CD4-positive, alpha-beta T cell treated with Interleukin-2 at 100 ng/mL for 4 hours (primary cell): ENCODE results near the gene WDR20.
"Not testable (repeated sequence)": the region's sequence is repeated elsewhere in the genome, so short reads cannot be mapped to it uniquely, and the experiment has no call there.

ENCODE experiments used
- DNase-seq: peaks from one replicate; pipeline ENCODE4 v3.0.0-alpha.2; 2020; ENCODE audit warnings: low spot score

Gene WDR20

DNA sequence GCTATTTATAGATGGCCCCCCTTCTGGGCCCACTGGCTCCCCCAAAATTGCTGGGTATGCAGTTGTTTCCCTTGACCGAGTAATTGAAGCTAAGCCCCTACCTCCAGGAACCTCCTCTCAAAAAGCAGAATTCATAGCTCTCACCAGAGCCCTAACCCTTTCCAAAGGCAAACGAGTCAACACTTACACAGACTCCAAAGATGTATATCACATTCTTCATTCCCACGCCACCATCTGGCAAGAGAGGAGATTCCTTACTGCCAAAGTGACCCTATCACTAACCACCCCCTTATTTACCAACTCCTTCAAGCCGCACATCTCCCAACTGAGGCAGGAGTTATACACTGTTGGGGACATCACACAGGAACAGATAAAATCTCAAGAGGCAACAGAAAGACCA lies 98.4 kb downstream of the WDR20 start:
- DNase-seq = no peak

DNA sequence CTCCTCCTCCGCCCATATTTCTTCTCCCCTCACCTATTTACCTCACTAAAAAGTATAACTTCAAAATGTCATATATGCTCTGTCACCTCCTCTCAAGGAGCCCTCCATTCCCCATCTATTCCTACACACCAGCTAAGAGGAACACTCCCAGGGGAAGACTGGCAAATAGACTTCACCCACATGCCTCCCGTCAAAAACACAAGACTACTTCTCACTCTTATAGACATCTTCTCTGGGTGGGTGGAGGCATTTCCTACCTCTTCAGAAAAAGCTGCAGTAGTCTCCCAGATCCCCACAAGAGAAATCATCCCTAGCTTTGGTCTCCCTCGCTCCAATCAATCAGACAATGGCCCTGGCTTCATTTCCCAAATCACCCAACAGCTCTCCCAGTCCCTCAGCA lies 99.1 kb downstream of the WDR20 start:
- no peak for DNase-seq

DNA sequence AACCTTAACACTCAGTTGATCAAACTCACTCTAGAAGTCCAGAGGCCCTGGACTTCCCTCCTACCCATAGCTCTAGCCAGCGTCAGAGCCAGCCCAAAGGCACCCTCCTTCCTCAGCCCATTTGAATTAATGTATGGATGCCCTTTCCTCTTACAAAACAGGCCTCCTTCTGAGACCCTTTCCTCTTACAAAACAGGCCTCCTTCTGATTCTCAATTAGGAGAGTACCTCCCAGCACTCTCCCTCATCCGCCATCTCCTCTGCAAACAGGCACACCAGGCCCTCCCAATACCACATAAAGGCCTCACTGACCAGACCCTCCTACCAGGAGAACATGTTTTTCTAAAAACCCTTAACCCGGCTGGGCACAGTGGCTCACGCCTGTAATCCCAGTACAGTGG lies 99.5 kb downstream of the WDR20 start:
- no peak for DNase-seq

DNA sequence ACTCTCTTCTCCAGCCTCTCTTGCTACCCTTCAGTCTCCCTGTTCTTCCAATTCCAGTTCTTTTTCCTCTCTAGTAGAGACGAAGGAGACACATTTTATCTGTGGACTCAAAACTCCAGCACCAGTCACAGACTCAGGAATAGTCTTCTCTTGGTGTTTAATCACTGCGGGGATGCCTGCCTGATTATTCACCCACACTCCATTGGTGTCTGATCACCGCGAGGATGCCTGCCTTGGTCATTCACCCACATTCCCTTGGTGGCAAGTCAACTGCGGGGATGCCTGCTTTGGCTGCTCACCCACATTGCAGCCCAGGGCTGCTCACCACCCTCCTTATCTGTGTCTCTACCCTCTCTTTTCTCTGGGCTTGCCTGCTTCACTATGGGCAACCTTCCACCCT lies 100.8 kb downstream of the WDR20 start:
- not testable (repeated sequence) for DNase-seq

DNA sequence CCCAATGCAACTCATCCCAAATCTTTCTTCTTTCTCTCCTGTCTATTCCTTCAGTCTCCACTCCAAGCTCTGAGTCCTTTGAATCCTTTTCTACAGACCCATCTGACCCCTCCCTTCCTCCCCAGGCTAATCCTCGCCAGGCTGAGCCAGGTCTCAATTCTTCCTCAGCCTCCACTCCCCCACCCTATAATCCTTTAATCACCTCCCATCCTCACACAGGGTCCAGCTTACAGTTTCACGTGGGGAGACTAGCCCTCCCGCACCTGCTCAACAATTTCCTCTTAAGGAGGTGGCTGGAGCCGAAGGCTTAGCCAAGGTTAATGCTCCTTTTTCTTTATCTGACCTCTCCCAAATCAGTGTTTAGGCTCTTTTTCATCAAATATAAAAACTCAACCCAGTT lies 101.5 kb downstream of the WDR20 start:
- no peak for DNase-seq

DNA sequence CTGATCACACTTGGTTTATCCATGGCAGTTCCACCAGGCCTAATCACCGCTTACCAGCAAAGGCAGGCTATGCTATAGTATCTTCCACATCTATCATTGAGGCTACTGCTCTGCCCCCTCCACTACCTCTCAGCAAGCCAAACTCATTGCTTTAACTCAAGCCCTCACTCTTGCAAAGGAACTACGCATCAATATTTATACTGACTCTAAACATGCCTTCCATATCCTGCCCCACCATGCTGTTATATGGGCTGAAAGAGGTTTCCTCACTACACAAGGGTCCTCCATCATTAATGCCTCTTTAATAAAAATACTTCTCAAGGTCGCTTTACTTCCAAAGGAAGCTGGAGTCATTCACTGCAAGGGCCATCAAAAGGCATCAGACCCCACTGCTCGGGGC lies 104.1 kb downstream of the WDR20 start:
- not testable (repeated sequence) for DNase-seq

DNA sequence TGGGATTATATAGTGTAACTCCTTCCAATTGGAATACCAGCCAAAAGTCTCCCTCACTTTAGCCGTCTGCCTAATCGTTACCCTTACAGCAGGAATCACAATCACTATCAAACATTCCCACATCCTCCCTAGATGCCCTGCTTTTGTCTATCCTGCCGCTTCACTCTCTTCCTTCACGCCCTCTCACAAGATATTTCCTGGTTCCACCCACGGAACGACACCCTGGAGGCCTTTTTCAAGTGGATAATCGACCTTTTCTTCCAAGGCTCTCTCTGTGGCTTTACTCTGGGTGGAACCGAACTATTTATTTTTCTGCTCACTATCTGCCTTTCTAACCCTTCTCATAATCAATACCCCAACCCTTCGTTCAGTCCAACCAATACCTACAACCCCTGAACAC lies 106.4 kb downstream of the WDR20 start:
- no peak for DNase-seq

DNA sequence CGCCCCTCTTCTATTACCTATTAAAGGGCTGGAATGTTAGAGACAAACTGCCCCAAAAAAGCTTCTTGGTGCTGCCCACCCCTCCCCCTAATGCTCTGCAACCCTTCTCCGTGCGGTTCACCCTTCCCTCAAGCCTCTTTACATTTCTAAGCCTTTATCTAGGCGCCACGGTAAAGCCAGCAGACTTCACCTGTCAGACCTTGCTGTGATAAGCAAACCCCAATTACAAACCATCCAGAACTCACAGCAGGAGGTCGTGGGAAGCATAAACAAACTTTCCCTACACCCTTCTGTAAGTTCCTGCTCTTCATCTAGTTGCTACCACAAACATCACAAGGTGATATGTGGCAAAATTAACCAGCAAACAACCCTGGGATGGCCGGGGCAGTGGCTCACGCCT lies 108.4 kb downstream of the WDR20 start:
- no peak for DNase-seq

DNA sequence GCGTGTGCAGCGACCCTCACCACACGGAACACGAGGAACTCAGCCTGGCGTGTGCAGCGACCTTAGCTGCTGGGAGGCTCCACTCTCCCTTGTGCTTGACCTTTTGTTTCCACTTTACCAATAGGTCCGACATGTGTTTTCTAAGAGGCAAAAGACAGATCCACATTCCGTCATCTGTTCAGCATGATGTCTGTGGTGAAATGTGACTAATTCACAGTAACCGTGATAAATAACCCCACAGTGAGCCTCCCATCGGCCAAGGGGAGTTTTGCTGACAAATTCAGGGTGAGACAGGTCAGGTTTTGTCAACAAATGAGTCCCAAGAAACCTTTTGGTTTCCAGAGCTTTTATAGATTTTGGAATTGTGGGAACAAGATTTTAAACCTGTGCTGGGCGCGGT lies 109.3 kb downstream of the WDR20 start:
- no peak for DNase-seq

DNA sequence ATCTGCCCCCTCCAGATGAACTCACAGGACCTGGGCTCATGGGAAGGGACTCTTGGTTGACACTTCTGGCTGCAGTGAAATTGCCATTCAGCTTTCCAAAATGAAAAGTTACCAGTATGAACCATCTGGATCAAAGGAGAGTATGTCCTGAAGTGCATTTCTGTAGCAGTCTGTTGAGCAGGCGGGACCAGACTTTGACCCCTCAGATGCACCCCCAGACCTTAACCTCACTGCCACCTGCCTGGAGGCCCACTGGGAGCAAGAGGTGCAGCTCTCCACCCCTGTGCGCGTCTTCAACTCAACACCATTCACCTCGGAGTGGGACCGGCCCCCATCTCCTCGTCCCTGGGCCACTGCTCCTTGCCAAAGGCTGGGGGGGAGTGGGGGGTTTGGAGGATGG lies 110.3 kb downstream of the WDR20 start:
- no peak for DNase-seq

DNA sequence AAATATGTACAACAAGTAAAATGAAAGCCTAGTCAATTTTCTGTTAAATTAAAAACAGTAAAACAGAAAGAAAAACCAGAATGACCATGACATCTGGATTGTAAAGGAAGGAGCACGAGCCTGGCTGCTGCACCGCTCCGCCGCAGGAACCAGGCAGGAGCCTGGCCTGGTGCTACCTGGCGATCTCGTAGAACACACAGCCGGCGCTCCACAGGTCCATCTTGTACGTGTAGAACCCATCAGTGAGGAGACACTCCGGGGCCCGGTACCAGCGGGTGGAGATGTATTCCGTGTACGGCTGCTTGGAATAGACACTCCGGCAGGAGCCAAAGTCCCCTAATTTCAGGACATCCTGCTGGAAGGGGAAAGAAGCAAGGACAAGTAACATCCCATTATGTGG lies 110.9 kb downstream of the WDR20 start:
- DNase-seq = no peak

DNA sequence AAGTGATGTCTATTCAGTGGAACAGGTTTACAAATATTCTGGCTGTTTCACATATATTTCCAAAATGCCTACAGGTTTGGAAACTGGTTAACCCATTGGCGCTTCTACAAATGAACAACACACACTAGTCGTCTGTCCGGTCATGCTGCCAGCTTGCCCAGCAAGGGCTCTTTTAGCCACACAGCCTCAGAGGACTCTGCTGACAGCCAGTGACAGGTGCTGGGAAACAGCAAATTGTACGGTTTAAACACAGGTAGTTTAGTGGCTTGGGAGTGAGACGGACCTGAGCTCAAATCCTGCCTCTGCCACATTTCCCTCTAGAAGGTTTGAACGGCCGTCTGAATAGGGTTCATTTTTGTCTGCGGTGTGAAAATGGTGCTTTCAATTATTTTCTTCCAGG lies 111.5 kb downstream of the WDR20 start:
- DNase-seq = no peak

DNA sequence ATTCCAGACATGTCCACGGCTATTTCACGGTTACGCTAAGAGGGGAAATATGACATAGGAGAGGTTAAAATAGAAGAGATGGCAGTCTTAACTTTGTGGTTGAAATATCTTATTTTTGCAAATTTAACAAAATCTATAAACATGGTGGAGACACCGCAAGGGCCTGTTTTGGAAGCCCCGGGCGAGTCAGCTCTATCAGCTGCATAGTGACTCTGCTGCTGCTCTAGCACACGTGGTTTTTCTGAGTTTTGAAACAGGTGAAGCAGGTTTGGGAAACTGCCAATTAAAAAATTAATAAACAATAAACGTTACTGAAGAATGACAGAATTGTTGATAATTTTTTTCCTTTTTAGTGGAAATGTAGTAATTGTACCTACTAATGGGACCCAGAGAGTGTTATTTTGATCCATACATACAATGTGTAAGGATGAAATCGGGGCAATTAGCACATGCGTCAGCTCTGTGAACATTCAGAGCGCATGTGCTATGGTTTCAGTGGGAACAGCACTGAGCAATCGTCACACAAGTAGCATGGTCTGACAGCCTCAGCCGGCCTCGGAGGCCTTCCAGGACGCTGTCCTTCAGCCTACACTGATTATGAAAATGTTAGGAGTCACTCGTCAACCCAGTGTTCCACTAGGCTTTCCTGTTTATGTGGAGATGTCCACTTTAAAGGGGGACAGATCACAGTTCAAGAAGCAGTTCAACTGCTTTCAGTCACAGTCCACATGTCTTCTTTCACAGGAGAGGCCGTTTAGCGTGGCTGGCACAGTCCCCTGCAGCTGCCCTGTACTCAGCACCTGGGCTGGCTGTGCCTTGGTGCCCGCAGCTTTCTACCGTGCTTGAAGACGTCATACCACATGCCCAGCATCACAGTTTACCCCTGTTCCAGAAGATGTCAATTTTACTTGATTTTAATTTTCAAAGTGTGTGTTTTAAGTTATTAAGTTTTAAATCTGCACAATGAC lies 113.4 kb downstream of the WDR20 start:
- no peak for DNase-seq

DNA sequence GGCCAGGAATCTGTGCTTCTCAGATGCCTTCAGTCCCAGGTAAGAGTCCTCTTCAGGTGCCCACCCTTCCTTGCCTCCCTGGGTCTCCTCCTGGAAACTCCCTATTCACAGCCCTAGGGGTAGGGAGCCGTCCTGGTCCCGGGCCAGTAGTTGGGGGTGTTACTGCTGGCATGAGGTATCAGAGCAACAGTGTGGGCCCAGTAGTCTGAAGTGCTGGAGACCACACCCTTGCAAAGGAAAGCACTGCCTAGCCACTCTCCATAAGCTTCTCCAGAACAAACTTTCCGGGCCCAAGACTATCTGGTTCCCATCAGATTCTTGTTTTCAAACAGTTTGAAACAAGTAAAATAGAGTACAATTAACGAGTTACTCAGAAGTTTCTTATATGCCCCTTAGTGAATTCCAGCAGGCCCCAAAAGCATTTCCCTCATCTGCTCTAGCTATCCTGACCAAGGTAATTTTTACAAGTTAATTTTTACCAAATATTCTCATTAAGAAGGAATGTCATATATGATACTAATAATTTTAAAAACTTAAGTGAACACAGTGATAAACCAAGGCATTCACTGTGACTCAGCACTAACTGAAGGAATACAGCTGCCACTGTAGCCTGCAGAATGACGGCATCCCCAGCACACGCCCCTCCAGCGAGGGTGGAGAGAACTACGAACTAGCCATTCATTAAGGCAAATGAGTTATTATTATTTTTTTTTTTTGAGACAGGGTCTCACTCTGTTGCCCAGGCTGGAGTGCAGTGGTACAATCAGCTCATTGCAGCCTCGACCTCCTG lies 115.9 kb downstream of the WDR20 start:
- no peak for DNase-seq

DNA sequence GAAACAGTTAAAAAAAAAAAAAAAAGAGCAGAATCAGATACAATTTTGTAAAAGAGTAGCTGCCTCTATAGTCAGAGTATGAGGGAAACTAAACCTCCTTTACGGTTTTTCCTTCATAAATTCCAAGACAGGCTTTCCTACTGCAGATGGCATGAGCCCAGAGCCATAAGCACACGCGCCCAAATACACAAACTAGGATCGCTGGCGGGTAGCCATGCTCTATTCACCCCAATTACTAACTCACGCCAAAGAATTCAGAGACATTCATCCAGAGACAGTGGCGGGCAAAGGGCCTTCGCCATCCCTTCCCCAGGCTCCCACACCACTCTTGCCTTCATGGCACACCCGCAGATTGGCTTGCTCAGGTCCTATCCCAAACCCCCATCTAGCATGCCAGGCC lies 117.0 kb downstream of the WDR20 start:
- no peak for DNase-seq

DNA sequence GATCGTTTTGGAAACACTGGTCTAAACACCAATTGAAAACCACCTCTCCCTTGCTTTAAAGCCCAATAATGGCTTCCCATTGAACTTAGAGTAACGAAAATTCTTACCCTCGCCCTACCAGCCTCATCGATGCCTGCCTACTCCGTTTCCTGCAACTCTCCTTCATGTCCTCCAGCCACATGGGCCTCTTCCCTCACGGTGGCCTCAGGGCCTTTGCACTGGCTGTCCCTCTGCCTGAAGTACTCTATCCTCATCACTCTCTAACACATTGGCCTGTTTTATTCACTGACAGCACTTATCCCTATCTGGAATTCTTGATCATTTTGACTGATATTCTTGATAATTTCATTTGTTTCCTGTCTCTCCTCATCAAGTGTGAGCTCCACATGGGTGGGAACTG lies 118.4 kb downstream of the WDR20 start:
- DNase-seq = no peak
